WTC11 (cell line): ENCODE measurements around the gene ADAMTS18.

Experiments used
- CREB1 ChIP-seq: sonication (generic); formaldehyde crosslinking; IDR thresholded peaks from 2 replicates; pipeline ENCODE4 v1.8.0; 2023; ENCODE audit warnings: mild to moderate bottlenecking, missing genetic modification reagents
- CREM ChIP-seq: sonication (generic); formaldehyde crosslinking; IDR thresholded peaks from 2 replicates; pipeline ENCODE4 v1.8.1; 2022; ENCODE audit warnings: mild to moderate bottlenecking, missing genetic modification reagents, moderate library complexity
- NFYB ChIP-seq: sonication (generic); formaldehyde crosslinking; conservative IDR thresholded peaks from 2 replicates; pipeline ENCODE4 v1.8.0; 2022; ENCODE audit warnings: low read depth, missing genetic modification reagents
- NR2C2 ChIP-seq: sonication (generic); formaldehyde crosslinking; IDR thresholded peaks from 2 replicates; pipeline ENCODE4 v1.8.0; 2022; ENCODE audit warnings: mild to moderate bottlenecking, missing genetic modification reagents
- SP1 ChIP-seq: sonication (generic); formaldehyde crosslinking; conservative IDR thresholded peaks from 2 replicates; pipeline ENCODE4 v1.8.1; 2022; ENCODE audit warnings: missing genetic modification reagents
- ZNF232 ChIP-seq: sonication (generic); formaldehyde crosslinking; IDR thresholded peaks from 2 replicates; pipeline ENCODE4 v1.8.0; 2022; ENCODE audit warnings: mild to moderate bottlenecking, missing genetic modification reagents
- TF ChIP-seq, protein P1 (sequence below): fragments of 200-600 bp; IDR thresholded peaks from 2 replicates; pipeline ENCODE4 v1.8.0; 2022; ENCODE audit warnings: antibody characterized with exemption
- TF ChIP-seq, protein P2 (sequence below): sonication (generic); formaldehyde crosslinking; IDR thresholded peaks from 2 replicates; pipeline ENCODE4 v1.8.0; 2022; ENCODE audit warnings: mild to moderate bottlenecking, missing genetic modification reagents
- TF ChIP-seq, protein P3 (sequence below): sonication (generic); formaldehyde crosslinking; IDR thresholded peaks from 2 replicates; pipeline ENCODE4 v1.8.1; 2022; ENCODE audit warnings: low read depth, missing genetic modification reagents, borderline replicate concordance

DNA sequence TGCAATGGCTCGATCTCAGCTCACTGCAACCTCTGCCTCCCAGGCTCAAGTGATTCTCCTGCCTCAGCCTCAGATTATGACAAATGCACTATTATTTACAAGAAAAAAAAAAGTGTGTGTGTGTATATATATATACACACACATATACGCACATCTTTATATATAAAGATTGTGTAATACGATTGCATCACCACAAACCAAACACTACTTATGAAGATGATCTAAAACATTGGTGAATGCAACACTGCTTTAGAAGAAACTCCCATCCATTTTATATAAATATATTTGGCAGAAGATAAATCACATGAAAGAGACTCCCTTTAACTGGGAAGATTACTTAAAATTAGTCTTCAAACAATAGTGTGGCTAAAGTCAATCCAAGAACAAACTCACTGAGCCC lies 138.9 kb downstream of the ADAMTS18 start:
- TF ChIP-seq SP1 (CRISPR knock-in tag) (no peak), ZNF232 (CRISPR knock-in tag) (no peak), NFYB (CRISPR knock-in tag) (no peak), CREB1 (CRISPR knock-in tag) (no peak), CREM (no peak), NR2C2 (CRISPR knock-in tag) (no peak)
- TF ChIP-seq, protein P1, sequence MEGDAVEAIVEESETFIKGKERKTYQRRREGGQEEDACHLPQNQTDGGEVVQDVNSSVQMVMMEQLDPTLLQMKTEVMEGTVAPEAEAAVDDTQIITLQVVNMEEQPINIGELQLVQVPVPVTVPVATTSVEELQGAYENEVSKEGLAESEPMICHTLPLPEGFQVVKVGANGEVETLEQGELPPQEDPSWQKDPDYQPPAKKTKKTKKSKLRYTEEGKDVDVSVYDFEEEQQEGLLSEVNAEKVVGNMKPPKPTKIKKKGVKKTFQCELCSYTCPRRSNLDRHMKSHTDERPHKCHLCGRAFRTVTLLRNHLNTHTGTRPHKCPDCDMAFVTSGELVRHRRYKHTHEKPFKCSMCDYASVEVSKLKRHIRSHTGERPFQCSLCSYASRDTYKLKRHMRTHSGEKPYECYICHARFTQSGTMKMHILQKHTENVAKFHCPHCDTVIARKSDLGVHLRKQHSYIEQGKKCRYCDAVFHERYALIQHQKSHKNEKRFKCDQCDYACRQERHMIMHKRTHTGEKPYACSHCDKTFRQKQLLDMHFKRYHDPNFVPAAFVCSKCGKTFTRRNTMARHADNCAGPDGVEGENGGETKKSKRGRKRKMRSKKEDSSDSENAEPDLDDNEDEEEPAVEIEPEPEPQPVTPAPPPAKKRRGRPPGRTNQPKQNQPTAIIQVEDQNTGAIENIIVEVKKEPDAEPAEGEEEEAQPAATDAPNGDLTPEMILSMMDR: no peak
- TF ChIP-seq, protein P2, sequence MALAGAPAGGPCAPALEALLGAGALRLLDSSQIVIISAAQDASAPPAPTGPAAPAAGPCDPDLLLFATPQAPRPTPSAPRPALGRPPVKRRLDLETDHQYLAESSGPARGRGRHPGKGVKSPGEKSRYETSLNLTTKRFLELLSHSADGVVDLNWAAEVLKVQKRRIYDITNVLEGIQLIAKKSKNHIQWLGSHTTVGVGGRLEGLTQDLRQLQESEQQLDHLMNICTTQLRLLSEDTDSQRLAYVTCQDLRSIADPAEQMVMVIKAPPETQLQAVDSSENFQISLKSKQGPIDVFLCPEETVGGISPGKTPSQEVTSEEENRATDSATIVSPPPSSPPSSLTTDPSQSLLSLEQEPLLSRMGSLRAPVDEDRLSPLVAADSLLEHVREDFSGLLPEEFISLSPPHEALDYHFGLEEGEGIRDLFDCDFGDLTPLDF (CRISPR knock-in tag): no peak
- TF ChIP-seq, protein P3, sequence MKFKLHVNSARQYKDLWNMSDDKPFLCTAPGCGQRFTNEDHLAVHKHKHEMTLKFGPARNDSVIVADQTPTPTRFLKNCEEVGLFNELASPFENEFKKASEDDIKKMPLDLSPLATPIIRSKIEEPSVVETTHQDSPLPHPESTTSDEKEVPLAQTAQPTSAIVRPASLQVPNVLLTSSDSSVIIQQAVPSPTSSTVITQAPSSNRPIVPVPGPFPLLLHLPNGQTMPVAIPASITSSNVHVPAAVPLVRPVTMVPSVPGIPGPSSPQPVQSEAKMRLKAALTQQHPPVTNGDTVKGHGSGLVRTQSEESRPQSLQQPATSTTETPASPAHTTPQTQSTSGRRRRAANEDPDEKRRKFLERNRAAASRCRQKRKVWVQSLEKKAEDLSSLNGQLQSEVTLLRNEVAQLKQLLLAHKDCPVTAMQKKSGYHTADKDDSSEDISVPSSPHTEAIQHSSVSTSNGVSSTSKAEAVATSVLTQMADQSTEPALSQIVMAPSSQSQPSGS (CRISPR knock-in tag): no peak
